Measurements from ENCODE around the gene RXFP1. TPM values are rescaled to one million over a fixed set of nuclear protein-coding genes. Genes with fewer than 3 reads are reported as not detected.

The RXFP1 gene
- total and polyA plus RNA-seq, 4 donors, result 0.24 to 1.5 (median 0.80) TPM

DNA sequence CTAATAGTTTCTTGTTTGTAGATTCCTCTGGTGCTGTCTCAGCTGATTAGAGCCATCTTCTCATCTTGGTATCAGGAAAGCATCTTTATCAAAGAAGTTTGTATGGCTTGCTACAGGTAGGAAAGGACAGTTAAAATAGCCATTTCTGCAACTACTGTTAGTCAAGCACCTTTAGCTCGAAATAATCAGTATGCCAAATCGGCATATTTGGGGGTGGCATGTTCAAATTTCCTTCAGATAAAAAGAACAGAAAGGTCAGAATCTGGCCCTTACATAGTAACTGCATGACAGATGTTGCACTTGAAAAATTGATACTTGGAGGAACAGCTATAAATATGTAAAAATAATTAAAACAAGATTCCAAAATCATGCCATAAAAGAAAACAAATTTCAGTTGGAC, 145.2 kb downstream of the RXFP1 start:
- TF ChIP-seq, protein P1, sequence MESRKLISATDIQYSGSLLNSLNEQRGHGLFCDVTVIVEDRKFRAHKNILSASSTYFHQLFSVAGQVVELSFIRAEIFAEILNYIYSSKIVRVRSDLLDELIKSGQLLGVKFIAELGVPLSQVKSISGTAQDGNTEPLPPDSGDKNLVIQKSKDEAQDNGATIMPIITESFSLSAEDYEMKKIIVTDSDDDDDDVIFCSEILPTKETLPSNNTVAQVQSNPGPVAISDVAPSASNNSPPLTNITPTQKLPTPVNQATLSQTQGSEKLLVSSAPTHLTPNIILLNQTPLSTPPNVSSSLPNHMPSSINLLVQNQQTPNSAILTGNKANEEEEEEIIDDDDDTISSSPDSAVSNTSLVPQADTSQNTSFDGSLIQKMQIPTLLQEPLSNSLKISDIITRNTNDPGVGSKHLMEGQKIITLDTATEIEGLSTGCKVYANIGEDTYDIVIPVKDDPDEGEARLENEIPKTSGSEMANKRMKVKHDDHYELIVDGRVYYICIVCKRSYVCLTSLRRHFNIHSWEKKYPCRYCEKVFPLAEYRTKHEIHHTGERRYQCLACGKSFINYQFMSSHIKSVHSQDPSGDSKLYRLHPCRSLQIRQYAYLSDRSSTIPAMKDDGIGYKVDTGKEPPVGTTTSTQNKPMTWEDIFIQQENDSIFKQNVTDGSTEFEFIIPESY (IDR thresholded peaks at IDR 0.05), result no peak
- TF ChIP-seq HNF4G (IDR thresholded peaks at IDR 0.05) (no peak), FOXA1 (IDR thresholded peaks at IDR 0.05) (no peak)
- TF ChIP-seq, protein P2, sequence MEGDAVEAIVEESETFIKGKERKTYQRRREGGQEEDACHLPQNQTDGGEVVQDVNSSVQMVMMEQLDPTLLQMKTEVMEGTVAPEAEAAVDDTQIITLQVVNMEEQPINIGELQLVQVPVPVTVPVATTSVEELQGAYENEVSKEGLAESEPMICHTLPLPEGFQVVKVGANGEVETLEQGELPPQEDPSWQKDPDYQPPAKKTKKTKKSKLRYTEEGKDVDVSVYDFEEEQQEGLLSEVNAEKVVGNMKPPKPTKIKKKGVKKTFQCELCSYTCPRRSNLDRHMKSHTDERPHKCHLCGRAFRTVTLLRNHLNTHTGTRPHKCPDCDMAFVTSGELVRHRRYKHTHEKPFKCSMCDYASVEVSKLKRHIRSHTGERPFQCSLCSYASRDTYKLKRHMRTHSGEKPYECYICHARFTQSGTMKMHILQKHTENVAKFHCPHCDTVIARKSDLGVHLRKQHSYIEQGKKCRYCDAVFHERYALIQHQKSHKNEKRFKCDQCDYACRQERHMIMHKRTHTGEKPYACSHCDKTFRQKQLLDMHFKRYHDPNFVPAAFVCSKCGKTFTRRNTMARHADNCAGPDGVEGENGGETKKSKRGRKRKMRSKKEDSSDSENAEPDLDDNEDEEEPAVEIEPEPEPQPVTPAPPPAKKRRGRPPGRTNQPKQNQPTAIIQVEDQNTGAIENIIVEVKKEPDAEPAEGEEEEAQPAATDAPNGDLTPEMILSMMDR (IDR thresholded peaks at IDR 0.05; ENCODE audit: low read depth, low read length, missing input control), result no peak
- DNase-seq (ENCODE audit: low spot score), result no peak
- Histone ChIP-seq H3K27ac (ENCODE audit: low read depth in 1 of 2, low read length in 2 of 2) (no peak overlapping the region), H3K36me3 (ENCODE audit: control insufficient read depth in 4 of 4, insufficient read depth in 3 of 4, low read depth in 1 of 4, low read length in 3 of 4) (no peaks in the 10 kb centered on the region), H3K4me3 (ENCODE audit: low read depth in 1 of 3, low read length in 3 of 3) (no peak overlapping the region), H3K27me3 (ENCODE audit: control insufficient read depth in 4 of 4, insufficient read depth in 4 of 4, low read length in 3 of 4) (no peaks in the 10 kb centered on the region), H3K4me1 (ENCODE audit: control insufficient read depth in 4 of 4, insufficient read depth in 4 of 4, low read length in 3 of 4) (peaks cover 0 to 11% (median 7%) of the 10 kb centered on the region in 4 donors), H3K9me3 (ENCODE audit: control insufficient read depth in 4 of 4, low read length in 3 of 4) (no peaks in the 10 kb centered on the region), H3K9ac (ENCODE audit: low read depth in 1 of 2, low read length in 2 of 2) (no peak overlapping the region)
- 97% methylated on average over 2 of the region's 2 CpGs for WGBS

DNA sequence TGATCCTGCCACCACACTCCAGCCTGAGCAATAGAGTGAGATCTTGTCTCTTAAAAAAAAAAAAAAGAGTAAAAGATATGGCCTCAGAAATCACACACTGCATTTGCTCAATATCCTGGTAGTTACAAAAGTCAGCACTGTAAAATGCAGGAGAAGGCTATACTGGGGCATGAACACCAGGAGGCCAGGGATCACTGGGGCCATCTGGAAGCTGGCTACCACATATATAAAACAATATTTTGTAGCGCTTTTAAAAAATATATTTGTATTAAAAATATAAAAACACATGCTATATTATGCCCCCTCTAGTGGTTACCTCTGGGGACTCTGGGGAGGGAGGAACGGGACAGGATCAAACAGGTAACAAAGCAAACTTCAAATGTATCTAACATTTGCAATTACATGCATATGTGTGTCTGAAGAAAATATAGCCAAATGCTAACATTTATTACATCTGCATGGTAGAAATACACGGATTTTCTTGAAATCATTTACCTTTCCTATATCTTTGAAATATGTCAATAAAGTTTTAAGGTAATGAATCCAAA, 146.0 kb downstream of the RXFP1 start:
- DNase-seq (ENCODE audit: low spot score), result no peak
- 87% methylated on average over 3 of the region's 3 CpGs for WGBS
- Histone ChIP-seq H3K27me3 (ENCODE audit: control insufficient read depth in 4 of 4, insufficient read depth in 4 of 4, low read length in 3 of 4) (no peaks in the 10 kb centered on the region), H3K36me3 (ENCODE audit: control insufficient read depth in 4 of 4, insufficient read depth in 3 of 4, low read depth in 1 of 4, low read length in 3 of 4) (no peaks in the 10 kb centered on the region), H3K9ac (ENCODE audit: low read depth in 1 of 2, low read length in 2 of 2) (no peak overlapping the region), H3K9me3 (ENCODE audit: control insufficient read depth in 4 of 4, low read length in 3 of 4) (no peaks in the 10 kb centered on the region), H3K4me1 (ENCODE audit: control insufficient read depth in 4 of 4, insufficient read depth in 4 of 4, low read length in 3 of 4) (peaks cover 0 to 11% (median 8%) of the 10 kb centered on the region in 4 donors), H3K4me3 (ENCODE audit: low read depth in 1 of 3, low read length in 3 of 3) (no peak overlapping the region), H3K27ac (ENCODE audit: low read depth in 1 of 2, low read length in 2 of 2) (no peak overlapping the region)
- TF ChIP-seq RAD21 (IDR thresholded peaks at IDR 0.05), result peak; percentile 36 to 56
- TF ChIP-seq, protein P2 (IDR thresholded peaks at IDR 0.05; ENCODE audit: low read depth, low read length, missing input control), result peak; percentile 54
- TF ChIP-seq, protein P3, sequence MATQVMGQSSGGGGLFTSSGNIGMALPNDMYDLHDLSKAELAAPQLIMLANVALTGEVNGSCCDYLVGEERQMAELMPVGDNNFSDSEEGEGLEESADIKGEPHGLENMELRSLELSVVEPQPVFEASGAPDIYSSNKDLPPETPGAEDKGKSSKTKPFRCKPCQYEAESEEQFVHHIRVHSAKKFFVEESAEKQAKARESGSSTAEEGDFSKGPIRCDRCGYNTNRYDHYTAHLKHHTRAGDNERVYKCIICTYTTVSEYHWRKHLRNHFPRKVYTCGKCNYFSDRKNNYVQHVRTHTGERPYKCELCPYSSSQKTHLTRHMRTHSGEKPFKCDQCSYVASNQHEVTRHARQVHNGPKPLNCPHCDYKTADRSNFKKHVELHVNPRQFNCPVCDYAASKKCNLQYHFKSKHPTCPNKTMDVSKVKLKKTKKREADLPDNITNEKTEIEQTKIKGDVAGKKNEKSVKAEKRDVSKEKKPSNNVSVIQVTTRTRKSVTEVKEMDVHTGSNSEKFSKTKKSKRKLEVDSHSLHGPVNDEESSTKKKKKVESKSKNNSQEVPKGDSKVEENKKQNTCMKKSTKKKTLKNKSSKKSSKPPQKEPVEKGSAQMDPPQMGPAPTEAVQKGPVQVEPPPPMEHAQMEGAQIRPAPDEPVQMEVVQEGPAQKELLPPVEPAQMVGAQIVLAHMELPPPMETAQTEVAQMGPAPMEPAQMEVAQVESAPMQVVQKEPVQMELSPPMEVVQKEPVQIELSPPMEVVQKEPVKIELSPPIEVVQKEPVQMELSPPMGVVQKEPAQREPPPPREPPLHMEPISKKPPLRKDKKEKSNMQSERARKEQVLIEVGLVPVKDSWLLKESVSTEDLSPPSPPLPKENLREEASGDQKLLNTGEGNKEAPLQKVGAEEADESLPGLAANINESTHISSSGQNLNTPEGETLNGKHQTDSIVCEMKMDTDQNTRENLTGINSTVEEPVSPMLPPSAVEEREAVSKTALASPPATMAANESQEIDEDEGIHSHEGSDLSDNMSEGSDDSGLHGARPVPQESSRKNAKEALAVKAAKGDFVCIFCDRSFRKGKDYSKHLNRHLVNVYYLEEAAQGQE (IDR thresholded peaks at IDR 0.05), result no peak
- no peak for TF ChIP-seq HNF4A (conservative IDR thresholded peaks at IDR 0.05)

Measured in liver (tissue), 9 donors.